ENCODE measurements around the gene CIDEB. TPM values are rescaled to one million over a fixed set of nuclear protein-coding genes. Genes with fewer than 3 reads are reported as not detected.

CIDEB gene
- total RNA-seq, 1 experiment from 2014 or later, result 0.18 TPM

- Histone ChIP-seq H3K9me3 (ENCODE audit: control insufficient read depth, insufficient read depth, low read depth, low read length) (no peaks in the 10 kb centered on the region), H3K27ac (ENCODE audit: low read length) (no peak overlapping the region), H3K36me3 (ENCODE audit: control insufficient read depth, insufficient read depth, low read length) (no peaks in the 10 kb centered on the region), H3K4me1 (ENCODE audit: control insufficient read depth, insufficient read depth, low read length) (no peaks in the 10 kb centered on the region), H3K27me3 (ENCODE audit: control insufficient read depth, insufficient read depth, low read length) (no peaks in the 10 kb centered on the region), H3K4me3 (ENCODE audit: low read depth in 2 of 2, low read length in 2 of 2) (no peak overlapping the region)
- DNase-seq (ENCODE audit: low read depth, low spot score) (no peak), ATAC-seq (no peak)
- intact Hi-C loops (cut with micrococcal nuclease; ENCODE audit: unreplicated experiment), result no loop called here
- BruUV-seq (replicated peaks), result no TSS peak
- POLR2A ChIA-PET, result no interaction called here
- TF ChIP-seq CTCF (IDR thresholded peaks at IDR 0.05) (no peak), TCF7L2 (IDR thresholded peaks at IDR 0.05; ENCODE audit: low read depth, low read length) (no peak), POLR2AphosphoS5 (IDR thresholded peaks at IDR 0.05; ENCODE audit: low read depth, low read length) (no peak)
- CTCF ChIA-PET, result no interaction called here
- in situ Hi-C loops (cut with HindIII; ENCODE audit: low pct_unique_long_range_greater_than_20kb, low sequenced_read_pairs), result no loop called here
Measured at GRCh38 chr14:24264298-24264697, 43.5 kb downstream of the CIDEB start.

GRCh38 chr14:24263848-24264247 is 43.9 kb downstream of the CIDEB start:
- no peak overlapping the region for H3K4me3 ChIP-seq (ENCODE audit: low read depth in 2 of 2, low read length in 2 of 2)
- in situ Hi-C loops (cut with HindIII; ENCODE audit: low pct_unique_long_range_greater_than_20kb, low sequenced_read_pairs) (no loop called here), intact Hi-C loops (cut with micrococcal nuclease; ENCODE audit: unreplicated experiment) (no loop called here)
- ChIA-PET POLR2A (no interaction called here), CTCF (no interaction called here)
- H3K9me3 ChIP-seq (ENCODE audit: control insufficient read depth, insufficient read depth, low read depth, low read length), result no peaks in the 10 kb centered on the region
- H3K36me3 ChIP-seq (ENCODE audit: control insufficient read depth, insufficient read depth, low read length), result no peaks in the 10 kb centered on the region
- no peaks in the 10 kb centered on the region for H3K4me1 ChIP-seq (ENCODE audit: control insufficient read depth, insufficient read depth, low read length)
- TF ChIP-seq POLR2AphosphoS5 (IDR thresholded peaks at IDR 0.05; ENCODE audit: low read depth, low read length) (no peak), SIN3A (IDR thresholded peaks at IDR 0.05; ENCODE audit: borderline replicate concordance, insufficient read depth, low read depth, low read length) (no peak), TCF7L2 (IDR thresholded peaks at IDR 0.05; ENCODE audit: low read depth, low read length) (no peak), CTCF (IDR thresholded peaks at IDR 0.05) (no peak), REST (IDR thresholded peaks at IDR 0.05; ENCODE audit: insufficient read depth in 1 of 2, low read depth in 2 of 2, low read length in 1 of 2) (no peak)
- no peak for DNase-seq (ENCODE audit: low read depth, low spot score)
- no TSS peak for BruUV-seq (replicated peaks)
- no peaks in the 10 kb centered on the region for H3K27me3 ChIP-seq (ENCODE audit: control insufficient read depth, insufficient read depth, low read length)
- no peak overlapping the region for H3K27ac ChIP-seq (ENCODE audit: low read length)
- ATAC-seq, result no peak
